Measurements from ENCODE around the gene TRAPPC12.

Gene TRAPPC12

GRCh38 chr2:3426615-3427014 lies 47.1 kb downstream of the TRAPPC12 start:
- no peak for TF ChIP-seq Cebpa-rat (IDR thresholded peaks at IDR 0.05)
- H4K20me1 ChIP-seq = no peaks in the 10 kb centered on the region
- H3K27ac ChIP-seq = no peak overlapping the region
- peaks cover 27% of the 10 kb centered on the region for H3K4me1 ChIP-seq
- no peaks in the 10 kb centered on the region for H3K27me3 ChIP-seq
- no peak overlapping the region for H3K9ac ChIP-seq
- H3K36me3 ChIP-seq = peaks cover 71% of the 10 kb centered on the region
- H3K9me3 ChIP-seq = no peaks in the 10 kb centered on the region
- H3K4me2 ChIP-seq = no peak overlapping the region
- no peak overlapping the region for H3K4me3 ChIP-seq

DNA sequence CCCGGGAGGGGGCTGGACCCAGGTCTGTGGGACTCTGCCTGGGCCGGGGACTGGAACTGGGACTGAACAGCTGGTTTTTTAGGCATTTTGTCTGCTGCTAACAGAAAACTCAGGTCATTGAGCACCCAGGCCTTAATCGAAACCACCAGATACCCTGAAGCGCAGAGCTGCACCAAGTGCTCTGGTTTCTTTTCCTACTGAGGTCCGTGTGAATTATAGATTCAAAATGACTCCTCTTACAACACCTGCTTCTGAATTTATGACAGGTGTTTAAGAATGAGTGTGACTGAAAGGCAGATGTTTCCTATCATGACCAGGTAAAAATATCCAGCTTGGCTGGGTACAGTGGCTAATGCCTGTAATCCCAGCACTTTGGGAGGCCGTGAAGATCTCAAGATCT lies 47.8 kb downstream of the TRAPPC12 start:
- Histone ChIP-seq H4K20me1 (no peaks in the 10 kb centered on the region), H3K27ac (no peak overlapping the region), H3K27me3 (no peaks in the 10 kb centered on the region), H3K4me3 (no peak overlapping the region), H3K4me1 (peaks cover 20% of the 10 kb centered on the region), H3K9me3 (no peaks in the 10 kb centered on the region), H3K4me2 (no peak overlapping the region), H3K9ac (no peak overlapping the region), H3K36me3 (peaks cover 71% of the 10 kb centered on the region)
- no peak for TF ChIP-seq Cebpa-rat (IDR thresholded peaks at IDR 0.05)

GRCh38 chr2:3428577-3428976 lies 49.1 kb downstream of the TRAPPC12 start:
- Histone ChIP-seq H4K20me1 (no peaks in the 10 kb centered on the region), H3K9ac (no peak overlapping the region), H3K27me3 (no peaks in the 10 kb centered on the region), H3K4me1 (peaks cover 7% of the 10 kb centered on the region), H3K4me2 (no peak overlapping the region), H3K9me3 (no peaks in the 10 kb centered on the region), H3K36me3 (peaks cover 70% of the 10 kb centered on the region), H3K27ac (no peak overlapping the region), H3K4me3 (no peak overlapping the region)
- TF ChIP-seq Cebpa-rat (IDR thresholded peaks at IDR 0.05) = no peak

DNA sequence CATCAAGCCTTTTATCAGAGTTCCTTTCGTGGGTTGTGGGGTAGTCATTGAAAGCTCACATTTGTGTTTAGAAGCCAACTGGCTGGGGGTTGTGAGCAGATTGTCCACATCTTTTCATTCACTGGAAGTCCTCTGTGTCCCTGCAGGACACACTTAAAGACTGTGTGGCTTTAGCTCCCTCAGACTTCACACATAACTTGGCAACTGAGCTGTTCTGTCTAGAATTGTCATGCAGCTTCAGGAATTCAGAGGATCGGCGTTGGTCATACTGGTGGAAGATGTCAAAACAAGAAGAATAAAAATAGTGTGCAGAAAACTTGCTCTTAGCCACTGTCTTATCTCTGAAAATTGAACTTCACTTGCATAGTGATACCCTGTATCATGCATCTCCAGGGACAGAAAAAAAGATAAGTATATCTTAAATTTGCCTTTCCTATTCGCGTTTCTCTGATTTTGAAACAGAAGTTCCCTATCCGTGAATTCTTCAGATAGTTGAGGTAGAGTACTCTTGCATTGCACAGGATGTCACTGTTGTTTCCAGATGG lies 49.6 kb downstream of the TRAPPC12 start:
- Histone ChIP-seq H3K4me2 (no peak overlapping the region), H3K9ac (no peak overlapping the region), H3K9me3 (no peaks in the 10 kb centered on the region), H3K4me3 (no peak overlapping the region), H3K27ac (no peak overlapping the region), H3K27me3 (no peaks in the 10 kb centered on the region), H3K36me3 (peaks cover 64% of the 10 kb centered on the region), H3K4me1 (peaks cover 2% of the 10 kb centered on the region), H4K20me1 (no peaks in the 10 kb centered on the region)
- TF ChIP-seq Cebpa-rat (IDR thresholded peaks at IDR 0.05) = no peak

- no peaks in the 10 kb centered on the region for H4K20me1 ChIP-seq
- H3K27ac ChIP-seq = no peak overlapping the region
- H3K9ac ChIP-seq = no peak overlapping the region
- no peaks in the 10 kb centered on the region for H3K9me3 ChIP-seq
- TF ChIP-seq Cebpa-rat (IDR thresholded peaks at IDR 0.05) = no peak
- no peak overlapping the region for H3K4me2 ChIP-seq
- no peak overlapping the region for H3K4me3 ChIP-seq
- peaks cover 8% of the 10 kb centered on the region for H3K4me1 ChIP-seq
- H3K36me3 ChIP-seq = peaks cover 61% of the 10 kb centered on the region
- no peaks in the 10 kb centered on the region for H3K27me3 ChIP-seq
Observed at GRCh38 chr2:3430172-3430571, 50.7 kb downstream of the TRAPPC12 start.

GRCh38 chr2:3430740-3431490 lies 51.4 kb downstream of the TRAPPC12 start:
- H3K36me3 ChIP-seq = peaks cover 61% of the 10 kb centered on the region
- TF ChIP-seq Cebpa-rat (IDR thresholded peaks at IDR 0.05) = no peak

GRCh38 chr2:3432067-3432466 lies 52.6 kb downstream of the TRAPPC12 start:
- Histone ChIP-seq H3K4me1 (peaks cover 18% of the 10 kb centered on the region), H3K4me3 (no peak overlapping the region), H3K36me3 (peaks cover 50% of the 10 kb centered on the region), H3K27ac (no peak overlapping the region), H4K20me1 (no peaks in the 10 kb centered on the region), H3K9ac (no peak overlapping the region), H3K27me3 (no peaks in the 10 kb centered on the region), H3K9me3 (no peaks in the 10 kb centered on the region), H3K4me2 (no peak overlapping the region)
- TF ChIP-seq Cebpa-rat (IDR thresholded peaks at IDR 0.05) = no peak

More at GRCh38 chr2:3430740-3431490, 51.4 kb downstream of the TRAPPC12 start:
- no peak overlapping the region for H3K27ac ChIP-seq
- H3K4me1 ChIP-seq = peaks cover 16% of the 10 kb centered on the region
- no peaks in the 10 kb centered on the region for H3K9me3 ChIP-seq
- no peaks in the 10 kb centered on the region for H3K27me3 ChIP-seq
- H3K4me2 ChIP-seq = no peak overlapping the region
- H3K9ac ChIP-seq = no peak overlapping the region
- no peak overlapping the region for H3K4me3 ChIP-seq
- no peaks in the 10 kb centered on the region for H4K20me1 ChIP-seq

GRCh38 chr2:3432693-3433338 lies 53.3 kb downstream of the TRAPPC12 start:
- Histone ChIP-seq H3K4me3 (no peak overlapping the region), H3K9ac (no peak overlapping the region), H4K20me1 (no peaks in the 10 kb centered on the region), H3K4me2 (no peak overlapping the region), H3K9me3 (no peaks in the 10 kb centered on the region), H3K36me3 (peaks cover 43% of the 10 kb centered on the region), H3K27me3 (no peaks in the 10 kb centered on the region), H3K27ac (no peak overlapping the region), H3K4me1 (peaks cover 18% of the 10 kb centered on the region)
- no peak for TF ChIP-seq Cebpa-rat (IDR thresholded peaks at IDR 0.05)

GRCh38 chr2:3433339-3433699 lies 53.8 kb downstream of the TRAPPC12 start:
- Histone ChIP-seq H4K20me1 (no peaks in the 10 kb centered on the region), H3K9ac (no peak overlapping the region), H3K27me3 (no peaks in the 10 kb centered on the region), H3K9me3 (no peaks in the 10 kb centered on the region), H3K36me3 (peaks cover 40% of the 10 kb centered on the region), H3K27ac (no peak overlapping the region), H3K4me2 (no peak overlapping the region), H3K4me3 (no peak overlapping the region), H3K4me1 (peaks cover 18% of the 10 kb centered on the region)
- TF ChIP-seq Cebpa-rat (IDR thresholded peaks at IDR 0.05) = no peak

- no peaks in the 10 kb centered on the region for H4K20me1 ChIP-seq
- peaks cover 18% of the 10 kb centered on the region for H3K4me1 ChIP-seq
- no peak overlapping the region for H3K27ac ChIP-seq
- peaks cover 35% of the 10 kb centered on the region for H3K36me3 ChIP-seq
- no peak overlapping the region for H3K9ac ChIP-seq
- H3K4me3 ChIP-seq = no peak overlapping the region
- no peaks in the 10 kb centered on the region for H3K9me3 ChIP-seq
- H3K27me3 ChIP-seq = no peaks in the 10 kb centered on the region
- no peak overlapping the region for H3K4me2 ChIP-seq
- TF ChIP-seq Cebpa-rat (IDR thresholded peaks at IDR 0.05) = no peak
Observed at GRCh38 chr2:3433776-3434400, 54.4 kb downstream of the TRAPPC12 start.
